ENCODE results near the gene LINGO4. TPM values are rescaled to one million over a fixed set of nuclear protein-coding genes. Genes with fewer than 3 reads are reported as not detected.
A peak's percentile ranks its signal among the peaks of the same experiment; 100 is the strongest.

LINGO4 gene
- total RNA-seq, 1 experiment from 2014 or later: not detected

GRCh38 chr1:151799179-151800022 is 5.8 kb downstream of the LINGO4 start:
- Histone ChIP-seq H3K79me2 (ENCODE audit: low read depth) (no peaks in the 10 kb centered on the region), H3K27ac (no peak overlapping the region), H2AFZ (no peak overlapping the region), H3F3A (ENCODE audit: insufficient read depth, low read depth) (no peaks in the 10 kb centered on the region), H4K20me1 (ENCODE audit: insufficient read depth) (no peaks in the 10 kb centered on the region), H3K36me3 (ENCODE audit: low read depth) (no peaks in the 10 kb centered on the region), H3K4me3 (no peak overlapping the region), H3K4me1 (replicated peaks; ENCODE audit: insufficient read depth) (no peaks in the 10 kb centered on the region), H3K9me3 (ENCODE audit: insufficient read depth, low read depth) (no peaks in the 10 kb centered on the region), H3K4me2 (no peak overlapping the region), H3K9me2 (ENCODE audit: insufficient read depth) (no peaks in the 10 kb centered on the region), H3K27me3 (ENCODE audit: insufficient read depth, low read depth) (no peaks in the 10 kb centered on the region)
- CTCF ChIA-PET: interaction anchor here (0.7 kb wide), 1 partner anchor 191 kb away, joined by 3 read pairs; no protein-coding TSS in a partner anchor
- POLR2A ChIA-PET (ENCODE audit: unreplicated experiment): interaction anchor here (0.5 kb wide), 1 partner anchor 427 kb away, joined by 3 read pairs; the partner anchor contains the start of gene SELENBP1
- no peak for DNase-seq
- TF ChIP-seq EZH2 (IDR thresholded peaks at IDR 0.05; ENCODE audit: low read depth): no peak
- no peak for TF ChIP-seq CTCF (conservative IDR thresholded peaks at IDR 0.05)
- BruUV-seq (replicated peaks): no TSS peak
- intact Hi-C loops (cut with micrococcal nuclease; ENCODE audit: unreplicated experiment): no loop called here

GRCh38 chr1:151798571-151798970 is 6.6 kb downstream of the LINGO4 start:
- Histone ChIP-seq H3K9me3 (ENCODE audit: insufficient read depth, low read depth) (no peaks in the 10 kb centered on the region), H3K4me1 (replicated peaks; ENCODE audit: insufficient read depth) (no peaks in the 10 kb centered on the region), H3K27ac (no peak overlapping the region), H3K4me2 (no peak overlapping the region), H3K27me3 (ENCODE audit: insufficient read depth, low read depth) (no peaks in the 10 kb centered on the region), H3F3A (ENCODE audit: insufficient read depth, low read depth) (no peaks in the 10 kb centered on the region), H3K36me3 (ENCODE audit: low read depth) (no peaks in the 10 kb centered on the region), H2AFZ (no peak overlapping the region), H4K20me1 (ENCODE audit: insufficient read depth) (no peaks in the 10 kb centered on the region), H3K4me3 (no peak overlapping the region), H3K9me2 (ENCODE audit: insufficient read depth) (no peaks in the 10 kb centered on the region), H3K79me2 (ENCODE audit: low read depth) (no peaks in the 10 kb centered on the region)
- no TSS peak for BruUV-seq (replicated peaks)
- intact Hi-C loops (cut with micrococcal nuclease; ENCODE audit: unreplicated experiment): no loop called here
- ChIA-PET CTCF (interaction anchor here (0.7 kb wide), 1 partner anchor 190 kb away, joined by 3 read pairs; no protein-coding TSS in a partner anchor), POLR2A (ENCODE audit: unreplicated experiment) (interaction anchor here (0.6 kb wide), 1 partner anchor 9 kb away, joined by 3 read pairs; no protein-coding TSS in a partner anchor)
- no peak for DNase-seq
- no peak for TF ChIP-seq CTCF (conservative IDR thresholded peaks at IDR 0.05)

- BruUV-seq (replicated peaks): TSS peak; percentile 39
- peak overlapping the region; percentile 78 for H3K4me3 ChIP-seq
- peaks cover 17% of the 10 kb centered on the region for H3K4me1 ChIP-seq (replicated peaks; ENCODE audit: insufficient read depth)
- H2AFZ ChIP-seq: peak overlapping the region; percentile 100
- no peaks in the 10 kb centered on the region for H3K9me3 ChIP-seq (ENCODE audit: insufficient read depth, low read depth)
- H4K20me1 ChIP-seq (ENCODE audit: insufficient read depth): no peaks in the 10 kb centered on the region
- 0 out of 2 replicates have a peak, but pooled peaks cover 10% of the 10 kb centered on the region for H3K79me2 ChIP-seq (ENCODE audit: low read depth)
- ChIA-PET POLR2A (ENCODE audit: unreplicated experiment) (interaction anchor here (0.5 kb wide), 1 partner anchor 1818 kb away, joined by 7 read pairs; no protein-coding TSS in a partner anchor), CTCF (no interaction called here)
- H3K4me2 ChIP-seq: peak overlapping the region; percentile 92
- TF ChIP-seq CTCF (conservative IDR thresholded peaks at IDR 0.05): no peak
- TF ChIP-seq EZH2 (IDR thresholded peaks at IDR 0.05; ENCODE audit: low read depth): no peak
- H3K27ac ChIP-seq: 0 out of 2 replicates have a peak overlapping the region, but pooled peaks have one; percentile 13
- H3K9me2 ChIP-seq (ENCODE audit: insufficient read depth): no peaks in the 10 kb centered on the region
- H3F3A ChIP-seq (ENCODE audit: insufficient read depth, low read depth): peaks cover 4% of the 10 kb centered on the region; the same call in 1 of the 2 replicates
- no peaks in the 10 kb centered on the region for H3K27me3 ChIP-seq (ENCODE audit: insufficient read depth, low read depth)
- H3K36me3 ChIP-seq (ENCODE audit: low read depth): no peaks in the 10 kb centered on the region
- peak in 1 of 2 experiments; percentile 9 for DNase-seq
- intact Hi-C loops (cut with micrococcal nuclease; ENCODE audit: unreplicated experiment): no loop called here
These were observed 14.1 kb downstream of the LINGO4 start for GRCh38 chr1:151790940-151791651.
